IMR-90 (cell line): ENCODE data around the gene MIEF1. TPM values are rescaled to one million over a fixed set of nuclear protein-coding genes. Genes with fewer than 3 reads are reported as not detected.

Experiments used
- ATAC-seq: fragments of 200-7000 bp; cut with Tn5 transposase; 2 replicates; pipeline ENCODE4 v1.9.1; 2020; ENCODE audit warnings: low read depth, mild to moderate bottlenecking, moderate library complexity
- BruUV-seq: library from RNA; stranded (reverse); fragments of 400-500 nt; replicated peaks from 2 replicates; lab custom pipeline; 2021; lab: Mats Ljungman, UMichigan
- CTCF ChIA-PET: fragments of 300-600 bp; formaldehyde crosslinking; extraction: SDS; loops from one replicate; lab custom pipeline; 2021; ENCODE audit warnings: antibody characterized with exemption; lab: Yijun Ruan, JAX
- POLR2A ChIA-PET: fragments of 300-600 bp; sonication (Branson Sonifier 250); formaldehyde crosslinking; loops from one replicate; lab custom pipeline; 2022; ENCODE audit warnings: antibody characterized with exemption; ENCODE audit not compliant: unreplicated experiment; lab: Charles Lee
- DNase-seq: peaks from one replicate; pipeline ENCODE4 v3.0.0; 2013
- H2AFZ ChIP-seq: replicated peaks from 2 replicates; pipeline ENCODE3; 2013; ENCODE audit warnings: low read length, mild to moderate bottlenecking; ENCODE audit not compliant: poor library complexity
- H2AK5ac ChIP-seq: 2 replicates; pipeline ENCODE4 v1.6.1; 2013; ENCODE audit warnings: low read depth, low read length, inconsistent platforms
- H2AK9ac ChIP-seq: replicated peaks from 2 replicates; pipeline ENCODE3; 2013; ENCODE audit warnings: mild to moderate bottlenecking, low read depth, low read length, moderate library complexity; ENCODE audit not compliant: poor library complexity
- H2BK120ac ChIP-seq: 2 replicates; pipeline ENCODE4 v1.6.1; 2013; ENCODE audit warnings: low read depth, low read length, inconsistent platforms
- H2BK15ac ChIP-seq: 3 replicates; pipeline ENCODE4 v1.6.1; 2013; ENCODE audit warnings: low read depth, low read length, inconsistent platforms
- H2BK20ac ChIP-seq: 2 replicates; pipeline ENCODE4 v1.6.1; 2013; ENCODE audit warnings: low read depth, mild to moderate bottlenecking, inconsistent platforms, low read length, moderate library complexity
- H2BK5ac ChIP-seq: 2 replicates; pipeline ENCODE4 v1.6.1; 2013; ENCODE audit warnings: mild to moderate bottlenecking, low read depth, low read length, inconsistent platforms; ENCODE audit not compliant: poor library complexity, severe bottlenecking
- H3K14ac ChIP-seq: replicated peaks from 2 replicates; pipeline ENCODE4 v1.6.1; 2013; ENCODE audit warnings: low read depth, low read length, inconsistent platforms
- H3K18ac ChIP-seq: 2 replicates; pipeline ENCODE4 v1.6.1; 2013; ENCODE audit warnings: low read depth, low read length, control low read depth
- H3K23ac ChIP-seq: 2 replicates; pipeline ENCODE4 v1.6.1; 2013; ENCODE audit warnings: low read depth, low read length, inconsistent platforms
- H3K27ac ChIP-seq: 2 replicates; pipeline ENCODE4 v1.5.1; 2013; ENCODE audit warnings: mild to moderate bottlenecking, control low read depth, low read length; ENCODE audit not compliant: insufficient read depth
- H3K27me3 ChIP-seq: 2 replicates; pipeline ENCODE4 v1.6.1; 2013; ENCODE audit warnings: low read length; ENCODE audit not compliant: control insufficient read depth, insufficient read depth
- H3K36me3 ChIP-seq: 2 replicates; pipeline ENCODE4 v1.6.1; 2013; ENCODE audit warnings: low read length, mixed read lengths; ENCODE audit not compliant: control insufficient read depth, insufficient read depth
- H3K4ac ChIP-seq: 2 replicates; pipeline ENCODE4 v1.6.1; 2013; ENCODE audit warnings: low read depth, low read length, inconsistent platforms
- H3K4me1 ChIP-seq: 2 replicates; pipeline ENCODE4 v1.6.1; 2013; ENCODE audit warnings: low read length, mixed read lengths; ENCODE audit not compliant: control insufficient read depth, insufficient read depth
- H3K4me2 ChIP-seq: 2 replicates; pipeline ENCODE4 v1.6.1; 2013; ENCODE audit warnings: low read depth, mild to moderate bottlenecking, control low read depth, low read length, moderate library complexity
- H3K4me3 ChIP-seq: 2 replicates; pipeline ENCODE4 v1.5.1; 2013; ENCODE audit warnings: low read depth, mild to moderate bottlenecking, control low read depth, low read length, moderate library complexity; ENCODE audit not compliant: insufficient read depth
- H3K56ac ChIP-seq: 2 replicates; pipeline ENCODE4 v1.6.1; 2013; ENCODE audit warnings: low read length, inconsistent platforms; ENCODE audit not compliant: insufficient read depth; ENCODE audit errors: extremely low read depth
- H3K79me1 ChIP-seq, 2 experiments: 2 replicates each; pipeline ENCODE4 v1.6.1; 2013; ENCODE audit warnings: low read length in 2 of 2, inconsistent platforms in 1 of 2, low read depth in 1 of 2
- H3K9ac ChIP-seq: 2 replicates; pipeline ENCODE4 v1.6.1; 2013; ENCODE audit warnings: low read depth, low read length, control low read depth
- H3K9me1 ChIP-seq: 2 replicates; pipeline ENCODE4 v1.6.1; 2013; ENCODE audit warnings: low read length, inconsistent platforms; ENCODE audit not compliant: insufficient read depth
- H3K9me3 ChIP-seq: 2 replicates; pipeline ENCODE4 v1.6.1; 2013; ENCODE audit warnings: low read length; ENCODE audit not compliant: control insufficient read depth, insufficient read depth
- H4K20me1 ChIP-seq: 2 replicates; pipeline ENCODE4 v1.6.1; 2013; ENCODE audit warnings: low read length, inconsistent platforms; ENCODE audit not compliant: insufficient read depth
- H4K5ac ChIP-seq: 2 replicates; pipeline ENCODE4 v1.6.1; 2013; ENCODE audit warnings: mild to moderate bottlenecking, low read depth, low read length, control low read depth
- H4K8ac ChIP-seq, 2 experiments: 2 replicates each; pipeline ENCODE4 v1.6.1; 2013; ENCODE audit warnings: low read depth in 2 of 2, low read length in 2 of 2, control low read depth in 1 of 2, inconsistent platforms in 1 of 2
- H4K91ac ChIP-seq: 2 replicates; pipeline ENCODE4 v1.6.1; 2013; ENCODE audit warnings: low read depth, low read length, inconsistent platforms; ENCODE audit not compliant: insufficient read depth
- CEBPB ChIP-seq: IDR thresholded peaks from 2 replicates; pipeline ENCODE4 v1.6.1; 2012; ENCODE audit warnings: low read depth, low read length, improper control_type of control experiment
- ELK1 ChIP-seq: fragments of 150-350 bp; IDR thresholded peaks from 2 replicates; pipeline ENCODE4 v1.6.1; 2016; ENCODE audit warnings: low read depth, mild to moderate bottlenecking, low read length, moderate library complexity, borderline replicate concordance
- MAZ ChIP-seq: IDR thresholded peaks from 2 replicates; pipeline ENCODE4 v1.6.1; 2012; ENCODE audit warnings: low read depth, mild to moderate bottlenecking, low read length, improper control_type of control experiment, moderate library complexity, borderline replicate concordance
- MXI1 ChIP-seq: IDR thresholded peaks from 2 replicates; pipeline ENCODE4 v1.6.1; 2012; ENCODE audit warnings: low read depth, mild to moderate bottlenecking, low read length, moderate library complexity, borderline replicate concordance
- RAD21 ChIP-seq: IDR thresholded peaks from 2 replicates; pipeline ENCODE4 v1.6.1; 2012; ENCODE audit warnings: low read length, improper control_type of control experiment
- RFX5 ChIP-seq: IDR thresholded peaks from 2 replicates; pipeline ENCODE4 v1.8.0; 2012; ENCODE audit warnings: low read depth, mild to moderate bottlenecking, low read length, moderate library complexity
- WGBS, 2 experiments: methylation state at CpG; one replicate each; pipeline versions ENCODE4 v1.1.5 to v1.1.7; 2013; ENCODE audit warnings: missing lambda C conversion rate in 2 of 2; ENCODE audit not compliant: insufficient read length in 1 of 2; ENCODE audit errors: extremely low coverage in 2 of 2; 5-methylcytosine and 5-hydroxymethylcytosine counted together
- dilution Hi-C: fragments of 300-500 bp; cut with HindIII; formaldehyde crosslinking; loops from one replicate; pipeline ENCODE4 v1.14.3; 2018; ENCODE audit warnings: low sequenced_read_pairs; ENCODE audit not compliant: unreplicated experiment
- in situ Hi-C: fragments of 300-500 bp; cut with MboI; formaldehyde crosslinking; loops from 3 replicates; pipeline ENCODE4 v1.14.3; 2019; ENCODE audit warnings: low sequenced_read_pairs, inconsistent platforms, mixed read lengths
- intact Hi-C: fragments of 100-400 bp; cut with micrococcal nuclease; formaldehyde crosslinking; loops from 2 replicates; pipeline ENCODE4 v1.10.0; 2022
- polyA plus RNA-seq, 3 experiments: library from polyadenylated mRNA; depleted of rRNA; stranded (reverse); fragments of >200 nt; gene quantifications; 2 replicates each; pipeline ENCODE4 v1.2.3, GENCODE V29; 2012; ENCODE audit warnings: low replicate concordance in 1 of 3
- total RNA-seq: library from RNA; depleted of rRNA; stranded (reverse); fragments of >200 nt; gene quantifications from 2 replicates; pipeline ENCODE4 v1.2.3, GENCODE V29; 2012

Gene MIEF1
- total and polyA plus RNA-seq, 2 of the 4 experiments (the other 2 are of a cell fraction) = 9.7 to 16.9 TPM

GRCh38 chr22:39481595-39481994 is 20.5 kb upstream of the MIEF1 start:
- intact Hi-C loops (no loop called here), in situ Hi-C loops (no loop called here), dilution Hi-C loops (no loop called here)
- Histone ChIP-seq H3K27me3 (peaks cover 10% of the 10 kb centered on the region), H3K9me3 (no peaks in the 10 kb centered on the region), H3K4me1 (no peaks in the 10 kb centered on the region), H2AFZ (no peak overlapping the region), H3K18ac (no peak overlapping the region), H3K4me3 (no peak overlapping the region), H3K79me1 (no peaks in the 10 kb centered on the region), H3K4ac (no peak overlapping the region), H2BK120ac (no peak overlapping the region), H3K9ac (no peak overlapping the region), H4K8ac (no peak overlapping the region), H3K27ac (no peak overlapping the region), H2BK5ac (no peak overlapping the region), H3K36me3 (no peaks in the 10 kb centered on the region), H4K91ac (no peak overlapping the region), H2BK15ac (no peak overlapping the region), H4K20me1 (no peaks in the 10 kb centered on the region), H3K14ac (no peak overlapping the region), H2AK9ac (no peak overlapping the region), H2AK5ac (no peak overlapping the region), H3K4me2 (no peak overlapping the region), H2BK20ac (no peak overlapping the region), H3K23ac (no peak overlapping the region), H4K5ac (no peak overlapping the region), H3K9me1 (0 out of 2 replicates have a peak, but pooled peaks cover 3% of the 10 kb centered on the region), H3K56ac (no peak overlapping the region)
- BruUV-seq = no TSS peak
- POLR2A ChIA-PET = no interaction called here
- CTCF ChIA-PET = no interaction called here
- ATAC-seq (no peak), DNase-seq (no peak)
- WGBS, 2 experiments = 80% methylated on average over 1 of the region's 5 CpGs; no CpG with 5 or more reads in 1 of the 2 experiments
- TF ChIP-seq MXI1 = no peak
- TF ChIP-seq MAZ = no peak
- TF ChIP-seq ELK1 = no peak
- TF ChIP-seq RAD21 = no peak
- TF ChIP-seq RFX5 = no peak
- TF ChIP-seq CEBPB = peak; percentile 57; the same call in 1 of the 2 replicates
